Measurements from ENCODE around the gene MAGEB1.
A peak's percentile ranks its signal among the peaks of the same experiment; 100 is the strongest.

The MAGEB1 gene, protein sequence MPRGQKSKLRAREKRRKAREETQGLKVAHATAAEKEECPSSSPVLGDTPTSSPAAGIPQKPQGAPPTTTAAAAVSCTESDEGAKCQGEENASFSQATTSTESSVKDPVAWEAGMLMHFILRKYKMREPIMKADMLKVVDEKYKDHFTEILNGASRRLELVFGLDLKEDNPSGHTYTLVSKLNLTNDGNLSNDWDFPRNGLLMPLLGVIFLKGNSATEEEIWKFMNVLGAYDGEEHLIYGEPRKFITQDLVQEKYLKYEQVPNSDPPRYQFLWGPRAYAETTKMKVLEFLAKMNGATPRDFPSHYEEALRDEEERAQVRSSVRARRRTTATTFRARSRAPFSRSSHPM

DNA sequence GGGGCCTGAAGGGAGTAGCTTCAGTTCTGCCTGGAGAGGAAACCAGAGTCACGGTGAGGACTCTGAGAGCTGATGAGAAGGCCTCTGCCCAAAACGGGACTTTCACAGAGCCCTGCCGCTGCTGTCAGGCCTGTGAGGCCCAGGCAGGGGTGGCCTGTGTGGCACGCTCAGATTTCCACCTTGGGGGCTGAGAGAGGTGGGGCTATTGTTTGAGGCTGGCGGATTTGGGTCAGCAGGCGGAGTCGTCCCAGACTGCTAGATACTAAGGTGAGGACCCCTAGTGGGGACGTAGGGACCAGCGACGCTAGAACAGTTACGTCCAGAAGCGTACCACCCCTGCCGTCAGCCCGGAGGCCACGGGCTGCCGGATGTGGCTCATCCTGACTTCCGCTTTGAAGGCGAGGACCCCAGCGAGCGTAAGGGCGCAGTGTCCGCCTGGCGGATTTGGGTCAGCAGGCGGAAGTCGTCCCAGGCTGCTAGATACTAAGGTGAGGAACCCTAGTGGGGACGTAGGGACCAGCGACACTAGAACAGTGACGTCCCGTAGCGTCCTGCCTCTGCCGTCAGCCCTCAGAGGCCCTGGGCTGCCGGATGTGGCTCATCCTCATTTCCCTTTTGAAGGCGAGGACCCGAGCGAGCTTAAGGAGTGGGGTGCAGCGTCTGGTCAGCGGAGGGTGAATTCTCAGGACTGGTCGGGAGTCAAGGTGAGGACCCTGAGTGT lies at the start of gene MAGEB1:
Gene MAGEB1 (plus strand): TSS at position 378 of the 721 bp plus-strand sequence. CDS start 3,348 bp downstream, outside the sequence.
- FAIRE-seq: no peak

DNA sequence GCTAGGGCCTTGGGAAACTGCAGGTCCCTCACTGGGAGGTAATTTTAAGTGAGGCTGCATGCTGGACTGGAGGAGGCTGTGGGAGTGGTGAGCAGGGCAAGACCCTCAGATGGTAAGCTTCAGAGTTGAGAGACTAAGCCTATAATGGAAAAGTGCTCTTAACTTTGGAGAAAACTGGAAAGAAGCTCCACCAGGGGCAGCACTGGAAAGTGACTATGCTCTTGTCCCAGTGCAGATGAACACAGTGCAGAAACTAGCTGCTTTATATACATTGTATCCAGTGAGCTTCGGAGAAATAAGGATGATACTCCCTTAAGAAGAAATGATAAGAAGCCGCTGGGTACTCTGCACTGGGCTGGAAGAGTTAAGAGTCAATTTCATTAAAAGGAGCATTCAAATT lies 34.8 kb upstream of the MAGEB1 start:
- FAIRE-seq: no peak

DNA sequence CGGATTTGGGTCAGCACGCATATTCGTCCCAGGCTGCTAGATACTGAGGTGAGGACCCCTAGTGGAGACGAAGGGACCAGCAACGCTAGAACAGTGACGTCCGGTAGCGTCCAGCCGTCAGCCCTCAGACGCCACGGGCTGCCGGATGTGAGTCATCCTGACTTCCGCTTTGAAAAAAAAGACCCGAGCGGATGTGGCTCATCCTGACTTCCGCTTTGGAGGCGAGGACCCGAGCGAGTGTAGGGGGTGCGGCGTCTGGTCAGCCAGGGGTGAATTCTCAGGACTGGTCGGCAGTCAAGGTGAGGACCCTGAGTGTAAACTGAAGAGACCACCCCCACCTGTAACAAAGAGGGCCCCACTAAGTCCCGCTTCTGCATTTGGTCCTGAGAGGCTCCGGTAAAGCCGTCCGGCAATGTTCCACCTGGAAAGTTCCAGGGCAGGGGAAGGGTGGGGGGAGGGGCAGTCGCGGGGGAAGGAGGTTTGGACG lies 31.5 kb upstream of the MAGEB1 start, which contains the start of gene MAGEB2:
Gene MAGEB2 (plus strand): TSS at position 207 of the 487 bp plus-strand sequence. CDS start 3,018 bp downstream, outside the sequence.
- FAIRE-seq: no peak

DNA sequence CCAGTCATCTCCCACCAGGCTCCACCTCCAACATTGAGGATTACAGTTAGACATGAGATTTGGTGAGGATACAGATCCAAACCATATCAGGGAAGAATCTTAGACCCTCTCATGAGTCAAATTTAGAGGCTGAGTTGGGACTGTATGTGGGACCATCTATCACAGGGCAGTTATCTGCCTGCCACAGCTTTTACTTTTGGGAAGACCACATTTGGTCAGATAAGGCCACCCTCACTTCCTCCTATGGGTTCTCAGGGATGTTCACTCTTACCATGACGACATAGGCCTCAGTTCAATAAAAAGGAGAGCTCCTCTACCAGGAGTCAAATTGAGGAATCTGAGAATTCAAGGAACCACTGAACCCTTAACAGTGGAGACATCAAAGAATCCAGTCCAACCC lies 29.5 kb upstream of the MAGEB1 start:
- no peak for FAIRE-seq

DNA sequence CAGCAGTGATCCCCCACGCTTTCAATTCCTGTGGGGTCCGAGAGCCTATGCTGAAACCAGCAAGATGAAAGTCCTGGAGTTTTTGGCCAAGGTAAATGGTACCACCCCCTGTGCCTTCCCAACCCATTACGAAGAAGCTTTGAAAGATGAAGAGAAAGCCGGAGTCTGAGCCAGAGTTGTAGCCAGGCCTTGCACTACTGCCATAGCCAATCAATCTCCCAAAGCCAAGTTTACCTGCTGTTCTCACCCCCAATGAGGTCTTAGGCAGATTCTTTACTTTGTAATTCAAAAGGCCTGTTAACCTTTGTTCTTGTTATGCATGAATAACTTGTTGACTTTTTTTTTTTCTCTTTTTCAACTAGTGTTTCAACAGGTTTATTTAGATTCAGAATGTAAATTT lies 27.6 kb upstream of the MAGEB1 start:
- FAIRE-seq: no peak

DNA sequence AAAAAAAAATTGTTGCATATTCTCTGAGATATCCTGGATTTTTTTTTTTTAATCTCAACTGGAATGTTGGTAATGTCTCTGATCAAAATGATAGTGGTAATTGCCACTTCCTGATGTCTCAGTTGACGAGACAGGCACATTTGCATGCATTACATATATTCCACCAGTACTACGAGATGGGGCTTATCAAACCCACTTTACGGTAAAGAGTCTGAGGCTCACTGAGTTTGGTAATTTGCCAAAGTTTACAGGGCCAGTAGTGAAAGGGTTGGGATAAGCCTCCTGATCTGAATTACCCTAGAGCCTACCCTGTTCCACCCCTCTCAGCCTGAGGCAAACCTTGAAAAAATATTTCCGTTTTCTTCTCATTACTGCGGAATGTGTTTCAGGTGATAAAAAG lies 26.3 kb upstream of the MAGEB1 start:
- no peak for FAIRE-seq

DNA sequence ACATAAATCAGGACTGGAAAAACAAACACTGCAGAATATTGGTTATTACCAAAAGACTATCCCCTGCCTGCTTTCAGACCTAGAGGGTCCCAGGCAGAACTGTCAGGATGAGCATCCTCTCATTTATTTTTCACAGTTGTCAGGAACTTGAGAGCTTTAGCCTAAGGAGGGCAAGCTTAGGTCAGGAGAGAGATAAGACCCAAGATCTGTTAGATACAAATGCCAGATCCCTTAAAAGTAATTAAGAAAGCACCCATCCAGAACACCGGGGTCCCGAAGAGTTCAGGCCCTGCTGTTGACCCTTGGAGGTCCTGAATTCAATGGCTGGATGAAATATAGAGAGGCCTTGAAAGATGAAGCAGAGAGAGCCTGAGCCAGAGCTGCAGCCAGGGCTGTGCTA lies 22.4 kb upstream of the MAGEB1 start:
- no peak for FAIRE-seq

DNA sequence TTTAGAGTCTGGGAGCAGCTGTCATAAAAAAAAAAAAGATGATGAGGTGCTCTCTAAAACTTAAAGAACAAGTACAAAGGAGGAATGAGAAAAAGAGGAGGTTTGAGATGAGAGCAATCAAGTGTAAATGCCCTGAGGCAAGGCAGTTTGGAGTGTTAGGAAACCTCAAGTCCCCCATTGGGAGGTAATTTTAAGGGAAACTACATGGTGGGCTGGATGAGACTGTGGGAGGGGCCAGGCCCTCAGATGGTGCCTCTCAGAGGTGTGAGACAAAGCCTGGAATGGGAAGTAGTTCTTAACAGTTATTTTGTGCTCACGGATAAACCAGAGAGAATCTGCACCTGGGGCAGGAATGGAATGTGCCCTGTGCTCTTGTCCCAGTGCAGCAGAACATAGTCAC lies 18.4 kb upstream of the MAGEB1 start:
- FAIRE-seq: no peak

DNA sequence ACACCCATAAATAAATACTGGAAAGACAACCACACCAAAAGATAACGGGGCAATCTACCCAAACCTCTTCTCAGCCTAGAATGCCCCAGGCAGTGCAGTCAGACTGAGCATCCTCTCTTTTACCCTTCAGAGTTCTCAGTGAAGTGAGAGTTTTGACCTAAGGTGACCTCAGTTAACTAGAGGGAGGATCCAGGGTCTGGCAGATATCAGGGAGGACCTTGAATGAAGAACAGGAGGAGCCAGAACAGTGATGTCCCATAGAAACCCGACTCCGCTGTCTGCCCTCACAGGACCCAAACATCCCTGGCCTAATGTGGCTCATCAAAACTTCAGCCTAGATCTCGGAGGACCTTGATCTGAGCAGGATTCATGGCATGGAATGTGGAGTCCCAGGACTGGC lies 16.6 kb upstream of the MAGEB1 start, which contains the start of gene MAGEB3:
Gene MAGEB3 (plus strand): TSS at position 263 of the 400 bp plus-strand sequence. CDS start 5,268 bp downstream, outside the sequence.
- no peak for FAIRE-seq

DNA sequence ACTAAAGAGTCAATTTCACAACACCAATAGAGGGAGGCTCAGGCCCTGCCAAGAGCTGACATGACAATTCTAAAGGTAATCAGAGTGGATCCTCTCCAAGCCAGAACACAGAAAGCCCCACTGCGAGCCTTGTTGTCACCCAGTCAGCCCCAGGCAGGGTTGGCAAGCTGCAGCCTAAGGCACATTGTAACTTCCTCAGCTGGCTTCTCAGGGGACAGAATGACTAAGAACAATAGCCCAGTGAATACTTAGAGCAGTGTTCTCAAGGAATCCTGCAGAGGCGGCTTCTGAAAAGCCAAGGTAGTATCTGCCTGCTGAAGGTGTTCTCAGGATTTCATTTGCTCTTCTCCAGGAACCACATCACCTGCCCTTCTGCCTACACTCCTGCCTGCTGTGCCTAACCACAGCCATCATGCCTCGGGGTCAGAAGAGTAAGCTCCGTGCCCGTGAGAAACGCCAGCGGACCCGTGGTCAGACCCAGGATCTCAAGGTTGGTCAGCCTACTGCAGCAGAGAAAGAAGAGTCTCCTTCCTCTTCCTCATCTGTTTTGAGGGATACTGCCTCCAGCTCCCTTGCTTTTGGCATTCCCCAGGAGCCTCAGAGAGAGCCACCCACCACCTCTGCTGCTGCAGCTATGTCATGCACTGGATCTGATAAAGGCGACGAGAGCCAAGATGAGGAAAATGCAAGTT lies 5.1 kb upstream of the MAGEB1 start, which contains the start of gene MAGEB4:
Gene MAGEB4 (plus strand): TSS at position 277 of the 692 bp plus-strand sequence. CDS start 136 bp downstream, at position 413.
- no peak for FAIRE-seq

DNA sequence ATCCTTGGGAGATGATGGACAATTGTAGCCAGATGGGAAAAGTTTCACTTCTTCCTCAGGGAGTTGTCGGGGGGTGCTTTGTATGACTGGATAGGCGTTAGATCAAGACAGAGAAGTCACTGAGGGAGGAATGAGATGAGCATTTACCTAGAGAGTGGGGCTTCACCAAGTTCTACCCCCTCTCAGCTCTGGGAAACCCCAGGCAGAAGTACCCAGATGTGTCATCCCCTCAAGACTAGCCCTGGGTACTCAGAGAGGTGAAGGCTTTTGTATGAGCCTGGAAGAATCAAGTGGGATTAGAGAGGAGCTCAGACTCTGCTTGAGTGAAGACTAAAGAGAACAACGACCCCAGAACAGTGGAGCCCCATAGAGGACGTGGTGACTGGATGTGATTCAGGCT lies 1.9 kb downstream of the MAGEB1 start:
- no peak for FAIRE-seq

DNA sequence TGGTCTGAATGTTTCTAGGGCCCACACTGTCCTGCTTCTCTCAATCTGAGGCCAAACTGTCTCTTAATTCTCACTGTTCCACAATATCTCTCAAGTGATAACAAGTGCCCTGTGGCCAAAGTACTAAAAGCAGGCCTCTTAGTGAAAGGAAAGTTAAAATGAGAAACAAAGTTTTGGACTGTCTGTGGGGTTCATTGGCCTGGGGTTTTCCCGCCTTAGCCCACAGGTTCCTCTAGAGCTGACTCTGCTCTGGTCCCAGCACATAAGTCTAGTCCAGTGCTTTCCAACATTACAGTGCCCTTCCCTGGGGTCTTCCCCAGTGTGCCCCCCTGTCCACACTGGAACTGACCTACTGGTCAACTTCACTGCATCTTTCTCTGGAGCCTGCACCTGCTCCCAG lies 6.3 kb downstream of the MAGEB1 start:
- no peak for FAIRE-seq

DNA sequence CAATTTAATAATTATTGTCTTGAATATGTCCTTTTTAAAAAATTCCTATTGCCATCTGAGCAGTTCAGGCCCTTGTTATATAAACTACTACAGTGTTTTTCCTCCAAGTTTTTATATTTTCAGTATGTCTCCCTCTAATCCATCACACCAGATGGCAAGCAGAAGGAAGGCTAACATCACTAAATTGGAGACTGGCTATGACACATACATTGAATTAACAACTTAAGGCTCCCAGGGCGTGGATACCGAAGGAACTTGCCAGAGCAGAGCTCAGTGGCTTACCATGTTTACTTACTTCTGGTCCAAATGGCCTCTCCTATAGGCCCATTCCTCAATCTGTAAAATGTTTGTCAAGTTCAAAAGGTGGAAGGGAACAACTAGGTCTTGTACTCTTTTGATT lies 13.0 kb downstream of the MAGEB1 start:
- FAIRE-seq: no peak

DNA sequence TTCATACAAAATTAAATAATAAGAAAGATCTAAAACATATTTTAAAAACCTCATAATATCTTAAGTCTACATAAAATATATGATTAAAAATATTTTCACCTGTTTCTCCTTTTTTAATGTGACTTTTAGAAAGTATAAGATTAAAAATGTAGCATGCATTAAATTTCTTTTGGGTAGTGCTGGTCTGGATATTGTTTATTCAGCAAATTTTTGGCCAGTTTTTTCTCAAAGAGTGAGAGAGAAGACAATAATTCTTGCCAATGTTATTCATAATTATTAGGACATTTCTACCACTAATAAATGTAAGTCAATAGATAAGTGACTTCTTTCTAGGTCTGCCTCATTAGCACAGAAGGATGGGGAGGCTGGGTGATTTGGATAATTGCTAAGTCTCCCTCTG lies 14.1 kb downstream of the MAGEB1 start:
- FAIRE-seq: no peak

DNA sequence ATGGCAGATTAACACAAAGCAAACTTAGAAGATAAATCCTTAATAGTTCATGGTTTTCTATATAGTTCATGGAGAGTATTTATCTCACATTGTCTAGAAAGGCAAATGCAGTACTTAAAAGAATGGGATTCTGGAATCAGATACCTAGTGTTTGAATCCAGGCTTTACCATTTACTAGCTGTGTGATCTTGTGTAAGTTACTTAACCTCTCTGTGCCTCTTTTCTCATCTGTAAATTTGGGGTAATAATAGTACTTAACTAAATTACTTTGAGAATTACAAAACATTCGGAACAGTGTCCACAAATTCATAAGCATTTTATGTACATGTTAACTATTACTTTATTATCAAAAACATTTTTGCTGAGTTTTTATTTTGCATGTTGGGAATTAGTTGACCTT lies 15.8 kb downstream of the MAGEB1 start:
- peak; percentile 87 for FAIRE-seq

DNA sequence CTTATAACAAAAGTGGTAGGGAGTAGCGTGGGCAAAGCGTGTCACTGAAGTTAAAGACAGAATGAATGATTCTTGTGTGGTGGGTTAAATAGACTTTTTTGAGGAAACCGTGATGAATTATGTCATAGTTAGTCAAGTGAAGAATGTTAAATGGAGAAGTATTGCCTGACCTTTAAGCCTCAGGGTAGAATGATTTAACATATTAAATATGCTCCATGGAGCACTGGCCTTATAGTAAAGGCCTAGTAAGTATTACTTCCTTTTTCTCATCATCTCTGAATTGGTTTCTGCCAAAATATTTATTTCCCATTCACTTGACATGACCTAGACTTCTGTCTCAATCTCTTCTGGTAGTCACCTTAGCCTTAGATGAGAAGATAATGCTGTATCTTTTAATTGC lies 23.7 kb downstream of the MAGEB1 start:
- FAIRE-seq: peak; percentile 78

DNA sequence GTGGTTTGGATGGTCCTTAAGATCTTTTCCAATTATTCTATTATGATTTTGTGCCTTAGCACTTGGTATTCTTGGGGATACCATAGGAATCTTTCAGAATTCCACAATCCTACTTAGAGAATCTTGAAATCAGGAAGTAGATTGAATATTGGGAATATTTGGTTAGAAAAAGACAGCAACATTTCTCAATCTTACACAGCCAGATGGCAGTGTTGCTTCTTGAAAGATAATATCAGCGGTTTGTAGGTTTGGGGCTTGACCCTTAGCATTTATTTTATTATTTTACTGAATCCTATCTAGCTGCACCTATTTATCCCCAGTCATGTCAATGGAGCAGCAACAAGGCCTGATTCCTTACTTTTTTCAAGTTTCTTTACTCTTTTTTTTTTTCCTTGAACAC lies 28.6 kb downstream of the MAGEB1 start:
- FAIRE-seq: no peak

DNA sequence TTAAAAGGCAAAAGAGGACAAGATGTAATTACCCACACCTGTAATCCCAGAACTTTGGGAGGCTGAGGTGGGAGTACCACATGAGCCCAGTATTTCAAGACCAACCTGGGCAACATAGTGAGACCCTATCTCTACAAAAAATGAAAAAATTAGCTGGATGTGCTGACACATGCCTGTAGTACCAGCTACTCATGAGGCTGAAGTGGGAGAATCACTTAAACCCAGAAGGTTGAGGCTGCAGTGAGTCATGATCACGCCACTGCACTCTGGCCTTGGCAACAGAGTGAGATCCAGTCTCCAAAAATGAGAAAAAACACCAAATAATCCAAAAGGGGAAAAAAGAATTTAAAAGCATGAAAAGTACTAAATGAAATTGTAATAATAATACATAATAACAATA lies 31.4 kb downstream of the MAGEB1 start:
- FAIRE-seq: no peak

DNA sequence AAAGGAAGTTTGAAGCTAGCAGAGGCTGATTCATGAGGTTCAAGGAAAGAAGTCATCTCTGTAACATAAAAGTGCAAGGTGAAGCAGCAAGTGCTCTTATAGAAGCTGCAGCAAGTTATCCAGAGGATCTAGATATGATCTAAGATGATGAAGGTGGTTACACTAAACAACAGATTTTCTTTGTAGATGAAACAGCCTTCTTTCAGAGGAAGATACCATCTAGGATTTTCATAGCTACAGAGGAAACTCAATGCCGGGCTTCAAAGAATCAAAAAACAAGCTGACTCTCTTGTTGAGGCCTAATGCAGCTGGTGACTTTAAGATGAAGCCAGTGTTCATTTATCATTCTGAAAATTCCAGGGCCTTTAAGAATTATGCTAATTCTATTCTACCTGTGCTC lies 33.5 kb downstream of the MAGEB1 start:
- FAIRE-seq: peak; percentile 10

DNA sequence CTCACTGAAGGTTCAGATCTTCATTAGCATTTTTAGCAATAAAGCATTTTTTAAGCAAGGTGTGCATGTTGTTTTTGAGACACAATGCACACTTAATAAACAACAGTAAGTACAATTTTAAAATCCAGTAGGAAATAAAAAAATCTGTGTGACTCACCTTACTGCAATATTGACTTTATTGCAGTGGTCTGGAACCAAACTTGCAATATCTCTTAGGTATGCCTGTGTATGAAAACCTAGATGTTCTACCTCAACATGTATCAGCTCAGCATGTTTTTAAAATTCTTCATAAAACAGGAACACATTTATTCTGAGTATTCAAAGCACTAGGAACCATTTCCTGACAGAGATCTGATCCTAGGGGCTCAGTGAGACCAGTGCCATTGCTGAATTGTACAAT lies 35.6 kb downstream of the MAGEB1 start:
- FAIRE-seq: no peak

DNA sequence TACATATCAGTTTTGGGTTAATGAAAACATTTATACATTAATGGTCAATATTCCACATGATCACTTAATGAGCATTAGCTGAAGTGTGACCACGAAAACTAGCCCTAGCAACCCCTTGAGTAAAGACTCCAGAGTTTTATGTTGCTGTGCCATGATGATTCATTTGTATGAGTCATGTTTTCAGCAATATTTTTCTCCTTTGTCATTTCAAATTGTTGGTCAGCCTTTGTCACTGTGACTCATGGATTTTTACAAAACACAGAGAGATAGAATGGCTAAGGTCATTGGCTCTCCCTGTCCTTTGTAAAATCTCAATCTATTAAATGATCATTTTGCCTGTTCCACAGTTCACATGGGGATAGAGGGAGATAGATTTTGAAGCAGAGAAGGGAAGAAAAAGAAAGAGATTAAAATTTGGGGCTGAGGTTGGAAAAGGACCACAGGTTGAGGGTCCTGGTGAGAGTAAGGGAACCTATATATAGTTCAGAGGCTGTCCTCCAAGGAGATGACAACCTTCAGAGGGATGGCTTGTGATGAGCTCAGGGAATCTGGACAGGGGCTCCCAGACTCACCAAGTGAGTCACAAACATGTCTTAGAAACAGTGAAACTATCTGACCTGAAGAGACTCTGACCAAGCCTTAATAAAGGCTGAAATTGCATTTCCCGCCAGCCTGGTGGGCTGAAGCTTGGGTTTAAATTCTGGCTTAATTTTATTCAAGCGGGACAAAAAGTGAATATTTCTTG lies 36.7 kb downstream of the MAGEB1 start:
- FAIRE-seq: no peak
